M059J (cell line): ENCODE results near the gene UBR2. TPM values are rescaled to one million over a fixed set of nuclear protein-coding genes. Genes with fewer than 3 reads are reported as not detected.
A peak's percentile ranks its signal among the peaks of the same experiment; 100 is the strongest.
"Not testable (repeated sequence)": the region's sequence is repeated elsewhere in the genome, so short reads cannot be mapped to it uniquely, and the experiment has no call there.

Source experiments
- DNase-seq: peaks from one replicate; pipeline ENCODE4 v3.0.0-alpha.2; 2012; ENCODE audit warnings: low read depth
- total RNA-seq: library from RNA; depleted of rRNA; stranded (reverse); fragments of >200 nt; shearing (Covaris generic); gene quantifications from 2 replicates; pipeline ENCODE4 v1.2.3, GENCODE V29; 2014

UBR2 gene
- total RNA-seq, 1 experiment from 2014 or later, result 24.3 TPM

GRCh38 chr6:42555477-42556457, 8.1 kb upstream of the UBR2 start:
- DNase-seq, result peak; percentile 49

GRCh38 chr6:42556462-42556861, 7.4 kb upstream of the UBR2 start:
- peak; percentile 43 for DNase-seq

DNA sequence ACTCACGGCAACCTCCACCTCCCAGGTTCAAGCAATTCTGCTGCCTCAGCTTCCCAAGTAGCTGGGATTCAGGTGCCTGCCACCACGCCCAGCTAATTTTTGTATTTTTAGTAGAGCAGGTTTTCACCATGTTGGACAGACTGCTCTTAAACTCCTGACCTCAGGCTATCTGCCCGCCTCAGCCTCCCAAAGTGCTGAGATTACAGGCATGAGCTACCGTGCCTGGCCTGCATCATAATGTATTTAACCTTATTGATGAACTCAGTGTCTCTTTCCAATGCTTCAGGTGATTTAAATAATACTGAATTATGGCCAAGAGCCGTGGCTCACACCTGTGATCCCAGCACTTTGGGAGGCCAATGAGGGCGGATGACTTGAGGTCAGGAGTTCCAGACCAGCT, 4.6 kb upstream of the UBR2 start:
- DNase-seq, result not testable (repeated sequence)

DNA sequence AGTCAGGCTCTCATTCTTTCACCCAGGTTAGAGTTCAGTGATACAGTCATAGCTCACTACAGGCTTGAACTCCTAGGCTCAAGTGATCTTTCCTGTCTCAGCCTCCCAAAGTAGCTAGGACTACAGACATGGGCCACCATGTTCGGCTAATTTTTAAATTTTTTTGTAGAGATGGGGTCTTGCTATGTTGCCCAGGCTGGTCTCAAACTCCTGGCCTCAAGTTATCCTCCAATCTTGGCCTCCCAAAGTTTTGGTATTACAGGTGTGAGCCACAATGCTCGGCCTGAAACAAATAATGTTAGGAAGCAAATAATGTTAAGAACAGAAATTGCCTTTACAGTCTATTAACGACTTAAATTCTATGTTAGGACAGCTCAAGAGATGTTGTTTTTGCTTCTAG, 1.8 kb upstream of the UBR2 start:
- DNase-seq, result no peak

- no peak for DNase-seq
These were observed 932 bp upstream of the UBR2 start for GRCh38 chr6:42562788-42563405.

GRCh38 chr6:42564506-42564825, 637 bp downstream of the UBR2 start:
- peak; percentile 59 for DNase-seq

GRCh38 chr6:42565823-42566613, 2.2 kb downstream of the UBR2 start:
- DNase-seq, result peak; percentile 8

- no peak for DNase-seq
These were observed 2.9 kb downstream of the UBR2 start for GRCh38 chr6:42566614-42567208.

DNA sequence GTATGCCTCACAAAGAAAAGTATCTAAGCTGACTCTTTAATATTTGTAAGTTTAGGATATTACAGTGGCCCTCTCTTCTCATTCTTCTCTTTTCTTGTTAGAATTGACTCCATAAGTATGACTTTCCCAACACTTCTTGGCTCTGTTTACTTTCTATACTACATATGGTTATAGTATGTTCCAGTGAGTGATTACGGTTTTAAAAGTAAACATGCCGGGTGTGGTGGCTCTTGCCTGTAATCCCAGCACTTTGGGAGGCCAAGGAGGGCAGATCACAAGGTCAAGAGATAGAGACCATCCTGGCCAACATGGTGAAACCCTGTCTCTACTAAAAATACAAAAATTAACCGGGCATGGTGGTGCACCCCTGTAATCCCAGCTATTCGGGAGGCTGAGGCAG, 3.4 kb downstream of the UBR2 start:
- DNase-seq, result not testable (repeated sequence)

DNA sequence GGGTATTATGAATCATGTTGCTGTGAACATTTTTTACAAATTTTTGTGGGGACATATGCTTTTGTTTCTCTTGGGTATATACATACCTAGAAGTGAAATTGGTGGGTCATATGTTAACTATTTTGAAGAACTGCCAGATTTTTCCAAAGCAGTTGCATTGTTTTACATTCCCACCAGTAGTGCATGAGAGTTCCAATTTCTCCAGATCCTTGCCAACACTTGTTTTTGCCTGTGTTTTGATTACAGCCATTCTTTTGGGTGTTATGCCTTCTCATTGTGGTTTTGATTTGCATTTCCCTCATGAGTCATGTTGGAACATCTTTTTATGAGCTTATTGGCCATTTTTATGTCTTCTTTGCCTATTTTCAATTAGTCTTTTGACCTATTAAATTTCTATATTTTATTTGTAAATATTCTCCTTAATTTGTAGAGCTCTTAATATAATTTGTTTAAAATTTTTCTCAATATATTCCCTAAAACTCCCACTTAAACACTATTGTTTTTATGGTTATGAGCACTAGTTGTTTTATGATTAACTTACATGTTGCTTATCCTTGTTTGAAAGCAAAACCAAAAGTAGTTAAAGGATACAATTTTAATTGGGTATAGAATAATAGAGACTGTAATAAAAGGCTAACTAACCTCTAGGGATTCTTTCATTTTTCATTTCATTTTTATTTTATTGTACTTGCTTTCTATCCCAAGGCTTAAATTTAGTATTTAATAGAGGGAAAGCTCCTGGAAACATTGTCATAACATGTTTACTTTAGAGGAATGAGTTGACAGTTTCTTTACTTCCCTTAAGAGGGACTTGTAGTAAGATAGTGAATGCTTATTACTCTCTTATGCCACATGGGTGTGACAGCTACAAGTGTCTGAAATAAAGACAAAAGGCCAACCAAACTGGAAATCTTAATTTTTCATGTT, 5.5 kb downstream of the UBR2 start:
- DNase-seq, result peak; percentile 98

DNA sequence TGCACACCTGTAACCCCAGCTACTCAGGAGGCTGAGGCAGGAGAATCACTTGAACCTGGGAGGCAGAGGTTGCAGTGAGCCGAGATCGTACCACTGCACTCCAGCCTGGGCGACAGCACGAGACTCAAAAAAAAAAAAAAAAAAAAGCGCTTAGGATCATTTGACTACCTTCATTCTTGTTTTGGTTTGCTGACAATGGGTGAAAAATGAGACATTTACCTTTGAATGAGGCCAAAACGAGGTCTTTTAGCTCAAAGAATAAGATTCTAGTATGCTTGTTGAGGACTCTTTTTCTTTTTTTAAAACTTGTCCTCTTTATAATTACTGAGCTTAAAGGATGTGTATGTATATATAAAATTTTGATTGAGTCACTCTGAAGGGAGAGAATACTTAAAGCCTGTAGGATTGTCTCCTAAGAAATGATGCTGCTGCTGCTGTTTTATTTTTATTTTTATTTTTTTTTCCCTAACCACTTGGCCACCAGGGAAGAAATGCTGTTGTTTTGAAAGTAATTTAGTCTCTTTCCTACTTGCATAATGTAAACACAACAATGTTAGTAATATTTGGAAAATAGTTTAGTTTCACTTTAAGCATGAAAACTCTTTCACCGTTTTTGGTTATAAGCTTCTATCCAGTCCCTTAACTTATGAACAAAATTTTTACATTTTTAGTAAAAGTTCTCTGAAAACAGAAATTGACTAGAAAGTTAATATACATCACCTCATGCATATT, 7.9 kb downstream of the UBR2 start:
- DNase-seq, result peak; percentile 5

DNA sequence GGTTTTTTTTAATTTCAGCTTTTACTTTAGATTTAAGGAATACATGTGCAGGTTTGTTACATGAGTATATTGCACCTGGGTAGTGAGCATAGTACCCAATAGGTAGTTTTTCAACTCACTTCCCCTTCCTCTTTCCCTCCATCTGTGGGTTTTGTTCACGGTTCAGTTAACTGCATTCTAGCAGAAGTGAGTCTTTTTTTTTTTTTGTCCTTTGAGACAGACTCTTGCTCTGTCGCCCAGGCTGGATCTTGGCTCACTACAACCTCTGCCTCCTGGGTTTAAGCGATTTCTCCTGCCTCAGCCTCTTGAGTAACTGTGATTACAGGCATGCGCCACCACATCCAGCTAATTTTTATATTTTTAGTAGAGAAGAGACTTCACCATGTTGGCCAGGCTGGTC, 8.7 kb downstream of the UBR2 start:
- DNase-seq, result peak; percentile 55

DNA sequence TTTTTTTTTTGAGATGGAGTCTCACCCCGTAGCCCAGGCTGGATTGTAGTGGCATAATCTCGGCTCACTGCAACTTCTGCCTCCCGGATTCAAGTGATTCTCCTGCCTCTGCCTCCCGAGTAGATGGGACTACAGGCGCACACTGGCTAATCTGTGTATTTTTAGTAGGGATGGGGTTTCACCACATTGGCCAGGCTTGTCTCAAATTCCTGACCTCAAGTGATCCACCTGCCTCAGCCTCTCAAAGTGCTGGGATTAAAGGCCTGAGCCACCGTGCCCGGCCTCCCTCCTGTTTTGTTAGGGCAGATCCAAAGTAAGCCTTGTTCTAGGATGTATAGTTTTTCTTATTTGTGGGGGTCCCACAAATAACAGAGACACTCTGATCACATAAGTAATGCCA, 12.7 kb downstream of the UBR2 start:
- DNase-seq, result not testable (repeated sequence)

GRCh38 chr6:42598300-42598699, 34.5 kb downstream of the UBR2 start:
- no peak for DNase-seq

DNA sequence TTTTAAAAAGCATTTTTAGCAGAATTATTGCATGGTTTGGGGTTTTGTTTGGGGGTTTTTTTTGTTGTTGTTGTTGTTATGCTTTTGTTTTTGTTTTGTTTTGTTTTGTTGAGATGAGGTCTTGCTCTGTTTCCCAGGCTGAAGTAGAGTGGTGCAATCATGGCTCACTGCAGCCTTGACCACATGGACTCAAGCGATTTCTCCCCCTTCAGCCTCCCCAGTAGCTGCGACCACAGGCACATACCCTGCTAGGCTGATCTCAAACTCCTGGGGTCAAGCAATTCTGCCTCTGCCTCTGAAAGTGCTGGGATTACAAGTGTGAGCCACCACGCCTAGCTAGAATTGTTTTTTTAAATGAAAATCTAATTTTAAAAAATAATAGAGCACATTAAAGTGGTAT, 35.7 kb downstream of the UBR2 start:
- no peak for DNase-seq

DNA sequence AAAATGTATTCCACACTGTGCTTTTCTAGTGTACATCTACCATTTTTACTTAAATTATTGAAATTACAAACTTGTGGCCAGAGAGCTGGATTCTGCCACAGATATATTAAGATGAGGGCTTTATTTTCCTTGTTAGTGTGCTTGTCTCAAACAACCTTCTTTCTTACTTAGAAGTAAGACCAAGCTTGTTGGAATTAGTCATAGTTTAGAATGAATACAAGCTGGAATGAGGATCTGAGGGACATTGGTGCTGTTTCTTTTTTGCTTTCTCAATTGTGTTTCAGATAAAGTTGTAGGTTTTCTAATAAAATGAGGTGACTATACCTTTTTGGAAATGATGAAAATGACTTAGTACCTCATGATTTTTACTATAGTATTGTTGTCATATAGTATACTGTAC, 40.3 kb downstream of the UBR2 start:
- DNase-seq, result no peak

DNA sequence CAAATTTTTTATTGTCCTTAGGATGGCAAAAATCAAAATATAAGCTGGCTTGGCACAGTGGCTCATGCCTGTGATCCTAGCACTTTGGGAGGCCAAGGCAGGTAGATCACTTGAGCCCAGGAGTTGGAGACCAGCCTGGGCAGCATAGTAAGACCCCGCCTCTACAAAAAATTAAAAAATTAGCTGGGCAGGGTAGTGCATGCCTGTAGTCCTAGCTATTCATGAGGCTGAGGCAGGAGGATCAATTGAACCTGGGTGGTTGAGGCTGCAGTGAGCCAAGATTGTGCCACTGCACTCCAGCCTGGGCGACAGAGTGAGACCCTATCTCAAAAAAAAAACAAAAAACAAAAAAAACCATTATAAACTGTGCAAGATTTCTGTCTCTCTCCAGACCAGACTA, 40.9 kb downstream of the UBR2 start:
- DNase-seq, result not testable (repeated sequence)

DNA sequence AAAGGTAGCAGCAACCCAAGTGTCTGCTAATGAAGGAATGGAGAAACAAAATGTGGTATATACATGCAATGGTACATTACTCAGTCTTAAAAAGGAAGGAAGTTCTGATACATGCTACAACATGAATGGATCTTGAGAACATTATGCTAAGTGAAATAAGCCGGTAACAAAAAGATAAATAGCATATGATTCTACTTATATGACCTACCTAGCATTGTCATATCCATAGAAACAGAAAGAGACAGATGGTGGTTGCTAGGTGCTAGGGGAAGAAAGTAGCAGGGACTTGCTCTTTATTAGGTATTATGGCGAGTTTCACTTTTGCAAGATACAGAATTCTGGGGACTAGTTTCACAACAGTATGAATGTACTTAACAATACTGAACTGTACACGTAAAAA, 46.6 kb downstream of the UBR2 start:
- no peak for DNase-seq

DNA sequence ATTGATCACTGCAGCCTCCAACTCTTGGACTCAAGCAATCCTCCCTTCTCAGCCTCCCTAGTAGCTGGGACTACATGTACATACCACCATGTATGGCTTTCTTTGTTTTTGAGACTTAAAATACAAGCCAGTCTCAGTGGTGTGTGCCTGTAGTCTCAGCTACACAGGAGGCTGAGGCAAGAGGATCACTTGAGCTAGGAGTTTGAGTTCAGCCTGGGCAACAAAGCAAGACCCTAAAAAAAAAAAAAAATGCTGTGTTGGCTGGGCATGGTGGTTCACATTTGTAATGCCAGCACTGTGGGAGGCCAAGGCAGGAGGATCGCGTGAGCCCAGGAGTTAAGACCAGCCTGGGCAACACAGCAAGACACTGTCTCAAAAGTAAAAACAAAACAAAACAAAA, 51.7 kb downstream of the UBR2 start:
- no peak for DNase-seq

DNA sequence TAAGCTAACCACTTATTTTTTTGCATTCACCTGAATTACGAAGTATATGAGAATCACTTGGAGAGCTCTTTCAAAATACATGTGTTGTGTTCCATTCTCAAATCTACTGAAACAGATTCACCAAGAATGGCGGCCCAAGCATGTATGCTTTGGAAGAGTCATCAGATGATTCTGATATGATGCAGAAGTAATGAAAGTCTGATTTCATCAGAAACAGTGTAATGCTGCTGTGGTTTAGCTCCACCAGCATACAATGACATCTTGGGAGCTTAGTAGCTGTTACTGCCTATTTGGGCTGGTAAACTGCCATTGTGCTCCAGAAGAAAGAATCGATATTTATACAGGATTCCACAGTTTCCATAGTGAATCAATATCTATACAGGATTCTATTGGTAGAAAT, 52.9 kb downstream of the UBR2 start:
- DNase-seq, result no peak
